Trophoblast cell (in vitro differentiated cells and primary cell): Measurements from ENCODE around the gene RNF34.
A peak's percentile ranks its signal among the peaks of the same experiment; 100 is the strongest.

Experiments used
- DNase-seq, 2 donors: peaks; one replicate each; pipeline ENCODE4 v3.0.0-alpha.2; 2016
- H2AFZ ChIP-seq: 2 replicates; pipeline ENCODE4 v1.6.1; 2013; ENCODE audit warnings: low read length, moderate library complexity, mild to moderate bottlenecking; ENCODE audit not compliant: insufficient read depth, poor library complexity
- H2AK5ac ChIP-seq: 2 replicates; pipeline ENCODE4 v1.6.1; 2013; ENCODE audit warnings: mild to moderate bottlenecking, low read length
- H2BK120ac ChIP-seq: 2 replicates; pipeline ENCODE4 v1.6.1; 2013; ENCODE audit warnings: low read length, mild to moderate bottlenecking, moderate library complexity; ENCODE audit not compliant: insufficient read depth, poor library complexity
- H2BK12ac ChIP-seq: 2 replicates; pipeline ENCODE4 v1.6.1; 2013; ENCODE audit warnings: mild to moderate bottlenecking, low read length, moderate library complexity
- H2BK5ac ChIP-seq: 2 replicates; pipeline ENCODE4 v1.6.1; 2013; ENCODE audit warnings: low read length, low read depth, moderate library complexity, mild to moderate bottlenecking; ENCODE audit not compliant: poor library complexity
- H3K14ac ChIP-seq: 2 replicates; pipeline ENCODE4 v1.6.1; 2013; ENCODE audit warnings: mild to moderate bottlenecking, low read length
- H3K18ac ChIP-seq: 2 replicates; pipeline ENCODE4 v1.6.1; 2013; ENCODE audit warnings: mild to moderate bottlenecking, low read length
- H3K23ac ChIP-seq: 2 replicates; pipeline ENCODE4 v1.6.1; 2013; ENCODE audit warnings: low read length
- H3K27ac ChIP-seq: 2 replicates; pipeline ENCODE4 v1.5.1; 2013; ENCODE audit warnings: low read depth, mild to moderate bottlenecking, inconsistent platforms, low read length, moderate library complexity
- H3K27me3 ChIP-seq: 2 replicates; pipeline ENCODE4 v1.6.1; 2013; ENCODE audit warnings: inconsistent platforms, mild to moderate bottlenecking, low read length, moderate library complexity; ENCODE audit not compliant: insufficient read depth
- H3K36me3 ChIP-seq, 2 experiments: 1 replicate in 1 of 2; 2 replicates in 1 of 2; pipeline ENCODE4 v1.6.1; 2013; ENCODE audit warnings: low read length in 2 of 2, mild to moderate bottlenecking in 2 of 2, moderate library complexity in 1 of 2; ENCODE audit not compliant: insufficient read depth in 2 of 2, control insufficient read depth in 1 of 2
- H3K4ac ChIP-seq: 2 replicates; pipeline ENCODE4 v1.6.1; 2013; ENCODE audit warnings: low read depth, mild to moderate bottlenecking, low read length, moderate library complexity
- H3K4me1 ChIP-seq, 2 experiments: 1 replicate in 1 of 2; 2 replicates in 1 of 2; pipeline ENCODE4 v1.6.1; 2013; ENCODE audit warnings: low read length in 2 of 2, mild to moderate bottlenecking in 2 of 2, moderate library complexity in 1 of 2; ENCODE audit not compliant: insufficient read depth in 2 of 2, control insufficient read depth in 1 of 2
- H3K4me2 ChIP-seq: 2 replicates; pipeline ENCODE4 v1.6.1; 2013; ENCODE audit warnings: inconsistent platforms, mild to moderate bottlenecking, low read length, moderate library complexity
- H3K4me3 ChIP-seq: 2 replicates; pipeline ENCODE4 v1.5.1; 2013; ENCODE audit warnings: mild to moderate bottlenecking, low read depth, low read length, inconsistent platforms
- H3K79me1 ChIP-seq: one replicate; pipeline ENCODE4 v1.6.1; 2013; ENCODE audit warnings: low read length
- H3K79me2 ChIP-seq: 2 replicates; pipeline ENCODE4 v1.6.1; 2013; ENCODE audit warnings: low read length, mild to moderate bottlenecking; ENCODE audit not compliant: control insufficient read depth, insufficient read depth, poor library complexity
- H3K9ac ChIP-seq: 2 replicates; pipeline ENCODE4 v1.6.1; 2013; ENCODE audit warnings: mild to moderate bottlenecking, low read length
- H3K9me3 ChIP-seq: 2 replicates; pipeline ENCODE4 v1.6.1; 2013; ENCODE audit warnings: low read depth, mild to moderate bottlenecking, control low read depth, inconsistent platforms, low read length; ENCODE audit not compliant: insufficient read depth
- H4K12ac ChIP-seq: 2 replicates; pipeline ENCODE4 v1.6.1; 2013; ENCODE audit warnings: low read depth, mild to moderate bottlenecking, low read length, moderate library complexity
- H4K8ac ChIP-seq: 2 replicates; pipeline ENCODE4 v1.6.1; 2013; ENCODE audit warnings: low read depth, mild to moderate bottlenecking, low read length, moderate library complexity
- H4K91ac ChIP-seq: one replicate; pipeline ENCODE4 v1.6.1; 2013; ENCODE audit warnings: low read depth, mild to moderate bottlenecking, low read length, moderate library complexity
- WGBS: extraction: QIAGEN DNeasy Blood & Tissue Kit; methylation state at CpG from one replicate; pipeline ENCODE4 v1.1.7; 2013; ENCODE audit warnings: missing lambda C conversion rate; ENCODE audit not compliant: insufficient read length, insufficient coverage; ENCODE audit errors: extremely low coverage; 5-methylcytosine and 5-hydroxymethylcytosine counted together

The RNF34 gene

GRCh38 chr12:121465921-121466793 is 66.2 kb downstream of the RNF34 start:
- Histone ChIP-seq H2AK5ac (no peak overlapping the region), H3K36me3 (peaks cover 6 to 10% of the 10 kb centered on the region in 2 experiments), H3K4me2 (peak overlapping the region; percentile 98), H4K12ac (peak overlapping the region; percentile 63), H4K8ac (peak overlapping the region; percentile 58), H4K91ac (peak overlapping the region; percentile 80), H2BK5ac (peak overlapping the region; percentile 50), H2AFZ (peak overlapping the region; percentile 19), H3K27ac (peak overlapping the region; percentile 61), H3K9ac (peak overlapping the region; percentile 68), H3K4me3 (peak overlapping the region; percentile 89), H3K79me2 (peaks cover 8% of the 10 kb centered on the region), H2BK12ac (no peak overlapping the region), H3K23ac (no peak overlapping the region), H2BK120ac (peak overlapping the region; percentile 64), H3K27me3 (no peaks in the 10 kb centered on the region), H3K18ac (peak overlapping the region; percentile 37), H3K4ac (peak overlapping the region; percentile 81), H3K4me1 (peaks cover 2 to 6% of the 10 kb centered on the region in 2 experiments), H3K79me1 (peaks cover 14% of the 10 kb centered on the region), H3K9me3 (peaks cover 2% of the 10 kb centered on the region), H3K14ac (peak overlapping the region; percentile 32)
- no CpG with 5 or more reads among the region's 70 CpGs for WGBS
- DNase-seq, result peak in 1 of 2 donors; percentile 29

- Histone ChIP-seq H4K91ac (peak overlapping the region; percentile 80), H3K79me1 (peaks cover 14% of the 10 kb centered on the region), H4K8ac (peak overlapping the region; percentile 47), H3K27me3 (no peaks in the 10 kb centered on the region), H2BK12ac (no peak overlapping the region), H2AFZ (peak overlapping the region; percentile 91), H4K12ac (peak overlapping the region; percentile 33), H2BK5ac (peak overlapping the region; percentile 48), H2BK120ac (peak overlapping the region; percentile 8), H3K36me3 (peaks cover 6 to 8% of the 10 kb centered on the region in 2 experiments), H3K14ac (peak overlapping the region; percentile 50), H3K23ac (no peak overlapping the region), H3K79me2 (peaks cover 8% of the 10 kb centered on the region), H3K27ac (peak overlapping the region; percentile 80), H3K4me1 (peaks cover 2 to 6% of the 10 kb centered on the region in 2 experiments), H2AK5ac (no peak overlapping the region), H3K9ac (peak overlapping the region; percentile 78), H3K9me3 (peaks cover 2% of the 10 kb centered on the region), H3K4me3 (peak overlapping the region; percentile 89), H3K4me2 (peak overlapping the region; percentile 98), H3K18ac (peak overlapping the region; percentile 55), H3K4ac (peak overlapping the region; percentile 9)
- WGBS, result no CpG with 5 or more reads among the region's 139 CpGs
- DNase-seq, result peak; percentile 85 to 93
Measured at GRCh38 chr12:121466794-121467637, 67.1 kb downstream of the RNF34 start.

- peak overlapping the region; percentile 75 for H3K4me3 ChIP-seq
- peak overlapping the region; percentile 78 for H3K9ac ChIP-seq
Measured at GRCh38 chr12:121467638-121468498, 68.0 kb downstream of the RNF34 start.

GRCh38 chr12:121468499-121468801 is 68.5 kb downstream of the RNF34 start:
- Histone ChIP-seq H3K79me1 (peaks cover 14% of the 10 kb centered on the region), H4K91ac (no peak overlapping the region), H3K79me2 (peaks cover 8% of the 10 kb centered on the region), H3K9me3 (peaks cover 2% of the 10 kb centered on the region), H3K14ac (no peak overlapping the region), H2BK5ac (no peak overlapping the region), H3K4me1 (peaks cover 2 to 6% of the 10 kb centered on the region in 2 experiments), H2AFZ (no peak overlapping the region), H4K8ac (no peak overlapping the region), H3K9ac (no peak overlapping the region), H3K27ac (no peak overlapping the region), H3K4me2 (no peak overlapping the region), H2BK12ac (no peak overlapping the region), H3K18ac (no peak overlapping the region), H4K12ac (no peak overlapping the region), H3K36me3 (peaks cover 6 to 8% of the 10 kb centered on the region in 2 experiments), H2BK120ac (no peak overlapping the region), H3K4me3 (no peak overlapping the region), H3K27me3 (no peaks in the 10 kb centered on the region), H3K4ac (no peak overlapping the region), H3K23ac (no peak overlapping the region), H2AK5ac (no peak overlapping the region)
- no CpG with 5 or more reads among the region's 4 CpGs for WGBS
- DNase-seq, result no peak

More at GRCh38 chr12:121467638-121468498, 68.0 kb downstream of the RNF34 start:
- Histone ChIP-seq H3K79me2 (peaks cover 8% of the 10 kb centered on the region), H3K27ac (no peak overlapping the region), H3K36me3 (peaks cover 6 to 8% of the 10 kb centered on the region in 2 experiments), H4K12ac (peak overlapping the region; percentile 34), H3K14ac (peak overlapping the region; percentile 25), H3K4me2 (peak overlapping the region; percentile 68), H3K4ac (no peak overlapping the region), H3K4me1 (peaks cover 2 to 6% of the 10 kb centered on the region in 2 experiments), H3K9me3 (peaks cover 2% of the 10 kb centered on the region), H3K23ac (no peak overlapping the region), H2AK5ac (peak overlapping the region; percentile 13), H4K91ac (peak overlapping the region; percentile 45), H2BK120ac (no peak overlapping the region), H2AFZ (peak overlapping the region; percentile 91), H4K8ac (peak overlapping the region; percentile 47), H2BK5ac (no peak overlapping the region), H3K18ac (peak overlapping the region; percentile 60), H3K27me3 (no peaks in the 10 kb centered on the region), H2BK12ac (no peak overlapping the region), H3K79me1 (peaks cover 14% of the 10 kb centered on the region)
- DNase-seq, result peak in 1 of 2 donors; percentile 18
- no CpG with 5 or more reads among the region's 48 CpGs for WGBS
